GM12872 (cell line): ENCODE measurements around the gene YTHDF1.

Experiments used
- CTCF ChIP-seq: IDR thresholded peaks from 3 replicates; pipeline ENCODE4 v1.5.1; 2011; ENCODE audit warnings: low read depth, mild to moderate bottlenecking, low read length, moderate library complexity; ENCODE audit not compliant: insufficient read depth

The YTHDF1 gene

GRCh38 chr20:63216041-63216848 is at the start of gene YTHDF1:
Gene YTHDF1, minus strand, starts transcription at chr20:63216131. Its CDS starts 239 bp downstream, at chr20:63215892.
- TF ChIP-seq CTCF: no peak

- TF ChIP-seq CTCF: no peak
Measured at GRCh38 chr20:63264519-63264918, 48.6 kb upstream of the YTHDF1 start.

- no peak for TF ChIP-seq CTCF
Measured at GRCh38 chr20:63264000-63264399, 48.1 kb upstream of the YTHDF1 start.

- no peak for TF ChIP-seq CTCF
Measured at GRCh38 chr20:63262836-63263235, 46.9 kb upstream of the YTHDF1 start.

GRCh38 chr20:63261795-63262528 is 46.0 kb upstream of the YTHDF1 start:
- no peak for TF ChIP-seq CTCF

GRCh38 chr20:63261060-63261794 is 45.3 kb upstream of the YTHDF1 start:
- TF ChIP-seq CTCF: no peak

- TF ChIP-seq CTCF: no peak
Measured at GRCh38 chr20:63260521-63260920, 44.6 kb upstream of the YTHDF1 start.
